Measurements from ENCODE around the gene BCL2L11. TPM values are rescaled to one million over a fixed set of nuclear protein-coding genes. Genes with fewer than 3 reads are reported as not detected.
A peak's percentile ranks its signal among the peaks of the same experiment; 100 is the strongest.

Gene BCL2L11
- total and polyA plus RNA-seq, 11 donors, result 1.9 to 16.2 (median 6.9) TPM

DNA sequence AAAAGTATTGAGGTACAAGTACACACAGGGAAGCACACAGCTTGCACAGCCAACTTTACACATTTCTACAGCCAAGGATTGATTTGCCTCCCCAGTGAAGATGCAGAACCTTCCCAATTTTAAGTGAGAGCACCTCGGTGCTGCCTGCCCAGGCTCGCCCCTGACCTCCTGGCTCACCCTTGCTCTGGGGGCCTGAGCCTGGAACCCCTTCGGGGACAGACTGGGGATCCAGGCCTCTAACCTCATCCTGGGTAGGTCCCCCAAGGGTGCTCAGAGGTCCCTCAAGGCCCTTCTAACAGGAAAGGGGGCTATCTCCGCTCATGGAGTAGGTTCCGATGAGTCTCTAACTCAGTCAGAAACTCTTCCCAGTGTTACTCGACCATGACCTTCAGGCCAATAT, 53.1 kb downstream of the BCL2L11 start:
- intact Hi-C loops (cut with DNase I), result no loop called here
- H3K4me1 ChIP-seq, result peaks cover 0 to 4% (median 0%) of the 10 kb centered on the region in 12 donors
- peak in 1 of 5 donors; percentile 28 for DNase-seq
- ATAC-seq, result no peak
- WGBS, 4 donors, result 96 to 98% (median 96%) methylated on average over 6 of the region's 6 CpGs
- H3K4me3 ChIP-seq, result no peak overlapping the region
- TF ChIP-seq POLR2A (IDR thresholded peaks at IDR 0.05), result no peak
- TF ChIP-seq, protein P1, sequence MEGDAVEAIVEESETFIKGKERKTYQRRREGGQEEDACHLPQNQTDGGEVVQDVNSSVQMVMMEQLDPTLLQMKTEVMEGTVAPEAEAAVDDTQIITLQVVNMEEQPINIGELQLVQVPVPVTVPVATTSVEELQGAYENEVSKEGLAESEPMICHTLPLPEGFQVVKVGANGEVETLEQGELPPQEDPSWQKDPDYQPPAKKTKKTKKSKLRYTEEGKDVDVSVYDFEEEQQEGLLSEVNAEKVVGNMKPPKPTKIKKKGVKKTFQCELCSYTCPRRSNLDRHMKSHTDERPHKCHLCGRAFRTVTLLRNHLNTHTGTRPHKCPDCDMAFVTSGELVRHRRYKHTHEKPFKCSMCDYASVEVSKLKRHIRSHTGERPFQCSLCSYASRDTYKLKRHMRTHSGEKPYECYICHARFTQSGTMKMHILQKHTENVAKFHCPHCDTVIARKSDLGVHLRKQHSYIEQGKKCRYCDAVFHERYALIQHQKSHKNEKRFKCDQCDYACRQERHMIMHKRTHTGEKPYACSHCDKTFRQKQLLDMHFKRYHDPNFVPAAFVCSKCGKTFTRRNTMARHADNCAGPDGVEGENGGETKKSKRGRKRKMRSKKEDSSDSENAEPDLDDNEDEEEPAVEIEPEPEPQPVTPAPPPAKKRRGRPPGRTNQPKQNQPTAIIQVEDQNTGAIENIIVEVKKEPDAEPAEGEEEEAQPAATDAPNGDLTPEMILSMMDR (IDR thresholded peaks at IDR 0.05), result no peak
- no peak overlapping the region for H3K27ac ChIP-seq
- no peaks in the 10 kb centered on the region for H3K36me3 ChIP-seq
- H3K27me3 ChIP-seq, result no peaks in the 10 kb centered on the region
- no peaks in the 10 kb centered on the region for H3K9me3 ChIP-seq

DNA sequence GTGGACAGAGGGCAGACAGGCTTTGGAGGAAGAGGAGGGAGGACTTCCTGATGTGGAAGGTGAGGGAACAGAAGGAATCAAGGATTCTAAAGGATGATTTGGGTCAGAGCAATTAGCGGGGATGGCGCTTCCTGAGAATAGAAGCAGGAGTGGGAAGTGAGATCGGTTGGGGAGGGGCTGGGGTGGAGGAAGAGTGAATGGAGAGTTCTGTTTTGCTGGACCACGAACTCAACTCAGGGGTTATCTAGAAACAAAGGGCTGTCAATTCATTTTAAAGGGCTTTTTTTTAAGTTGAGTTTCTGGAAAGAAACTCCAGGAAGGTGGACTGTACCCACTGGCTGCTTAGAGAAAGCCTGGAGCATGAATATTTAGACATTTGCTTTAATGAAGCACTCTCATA, 54.9 kb downstream of the BCL2L11 start:
- no peaks in the 10 kb centered on the region for H3K36me3 ChIP-seq
- intact Hi-C loops (cut with DNase I), result no loop called here
- ATAC-seq (no peak), DNase-seq (no peak)
- no peaks in the 10 kb centered on the region for H3K27me3 ChIP-seq
- no peak overlapping the region for H3K27ac ChIP-seq
- TF ChIP-seq POLR2A (IDR thresholded peaks at IDR 0.05), result no peak
- TF ChIP-seq, protein P1 (IDR thresholded peaks at IDR 0.05), result no peak
- H3K4me3 ChIP-seq, result no peak overlapping the region
- no peaks in the 10 kb centered on the region for H3K4me1 ChIP-seq
- 76 to 83% (median 78%) methylated on average over 4 of the region's 4 CpGs for WGBS, 4 donors
- no peaks in the 10 kb centered on the region for H3K9me3 ChIP-seq

DNA sequence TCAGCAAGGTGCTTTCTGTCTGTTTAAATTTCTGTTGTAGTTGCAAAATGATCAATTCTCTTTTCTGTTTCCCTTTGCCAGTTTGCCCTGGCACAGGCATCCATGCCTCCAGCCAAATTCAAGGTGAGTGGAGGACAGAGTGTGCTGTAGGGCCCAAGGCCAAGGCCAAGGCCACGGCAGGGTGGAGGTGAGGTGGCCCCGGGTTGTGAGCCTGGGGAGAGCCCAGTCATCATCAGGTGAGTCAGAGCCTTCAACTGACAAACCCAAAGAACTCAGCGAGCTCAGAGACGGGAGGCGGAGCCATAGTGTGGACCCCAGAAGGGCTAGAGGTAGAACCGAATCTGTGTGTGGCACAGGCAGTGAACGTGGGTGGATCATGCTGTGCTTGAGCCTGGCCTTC, 55.7 kb downstream of the BCL2L11 start:
- ATAC-seq, result peak in 3 of 4 donors; percentile 64 to 77 (median 69)

DNA sequence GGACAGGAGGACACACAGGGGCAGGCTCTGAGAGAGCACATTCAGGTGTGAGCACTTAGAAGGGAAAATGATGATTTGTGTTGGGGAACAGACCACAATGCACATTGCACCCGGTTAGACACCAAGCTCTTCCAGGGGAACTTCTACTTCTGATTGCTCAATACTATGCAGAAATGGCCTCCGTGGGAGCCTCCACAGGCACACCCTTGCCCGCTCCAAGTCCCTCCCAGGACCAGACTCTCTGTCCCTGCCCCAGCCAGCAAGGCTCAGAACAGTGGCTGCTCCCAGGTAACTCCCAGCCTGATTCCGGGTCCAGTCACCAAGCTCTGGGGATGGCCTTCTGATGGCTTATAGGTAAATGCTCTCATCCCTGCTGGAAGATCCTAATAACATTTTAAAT, 56.2 kb downstream of the BCL2L11 start:
- 91 to 94% (median 94%) methylated on average over 4 of the region's 4 CpGs for WGBS, 4 donors
- no peaks in the 10 kb centered on the region for H3K4me1 ChIP-seq
- H3K27ac ChIP-seq, result no peak overlapping the region
- intact Hi-C loops (cut with DNase I), result no loop called here
- H3K36me3 ChIP-seq, result no peaks in the 10 kb centered on the region
- H3K4me3 ChIP-seq, result no peak overlapping the region
- DNase-seq (no peak), ATAC-seq (peak in 1 of 4 donors; percentile 13)
- no peaks in the 10 kb centered on the region for H3K9me3 ChIP-seq
- no peaks in the 10 kb centered on the region for H3K27me3 ChIP-seq
- TF ChIP-seq, protein P1 (IDR thresholded peaks at IDR 0.05), result no peak
- no peak for TF ChIP-seq POLR2A (IDR thresholded peaks at IDR 0.05)

More for the DNA sequence above, 55.7 kb downstream of the BCL2L11 start:
- no peaks in the 10 kb centered on the region for H3K4me1 ChIP-seq
- no peak overlapping the region for H3K4me3 ChIP-seq
- TF ChIP-seq POLR2A (IDR thresholded peaks at IDR 0.05), result no peak
- TF ChIP-seq, protein P1 (IDR thresholded peaks at IDR 0.05), result no peak
- DNase-seq, result peak in 1 of 5 donors; percentile 42
- intact Hi-C loops (cut with DNase I), result no loop called here
- H3K9me3 ChIP-seq, result no peaks in the 10 kb centered on the region
- WGBS, 4 donors, result 79 to 90% (median 86%) methylated on average over 7 of the region's 7 CpGs
- H3K27me3 ChIP-seq, result no peaks in the 10 kb centered on the region
- H3K36me3 ChIP-seq, result no peaks in the 10 kb centered on the region
- H3K27ac ChIP-seq, result no peak overlapping the region

All from heart left ventricle (tissue), 16 donors.